GM20000 (cell line): ENCODE results near the gene JMJD7.
A peak's percentile ranks its signal among the peaks of the same experiment; 100 is the strongest.

Experiments
- DNase-seq: peaks from one replicate; pipeline ENCODE4 v3.0.0; 2012; ENCODE audit warnings: low spot score
- CTCF ChIP-seq: IDR thresholded peaks from 2 replicates; pipeline ENCODE4 v1.5.1; 2012; ENCODE audit warnings: mild to moderate bottlenecking, control low read depth; ENCODE audit errors: extremely low read depth, missing control alignments

The JMJD7 gene

GRCh38 chr15:41809526-41810220, 18.2 kb upstream of the JMJD7 start:
- no peak for DNase-seq
- TF ChIP-seq CTCF, result no peak

- DNase-seq, result no peak
- TF ChIP-seq CTCF, result no peak
These were observed 17.1 kb upstream of the JMJD7 start for GRCh38 chr15:41810651-41811431.

GRCh38 chr15:41811432-41812195, 16.3 kb upstream of the JMJD7 start:
- peak; percentile 80 for DNase-seq

GRCh38 chr15:41812820-41813375, 15.0 kb upstream of the JMJD7 start:
- no peak for DNase-seq
- no peak for TF ChIP-seq CTCF

More at GRCh38 chr15:41811432-41812195, 16.3 kb upstream of the JMJD7 start:
- TF ChIP-seq CTCF, result peak; percentile 81

GRCh38 chr15:41813426-41813825, 14.5 kb upstream of the JMJD7 start:
- TF ChIP-seq CTCF, result no peak
- DNase-seq, result no peak

- no peak for DNase-seq
- no peak for TF ChIP-seq CTCF
These were observed 13.4 kb upstream of the JMJD7 start for GRCh38 chr15:41814534-41814933.
